ENCODE data around the gene NCS1.

The NCS1 gene

DNA sequence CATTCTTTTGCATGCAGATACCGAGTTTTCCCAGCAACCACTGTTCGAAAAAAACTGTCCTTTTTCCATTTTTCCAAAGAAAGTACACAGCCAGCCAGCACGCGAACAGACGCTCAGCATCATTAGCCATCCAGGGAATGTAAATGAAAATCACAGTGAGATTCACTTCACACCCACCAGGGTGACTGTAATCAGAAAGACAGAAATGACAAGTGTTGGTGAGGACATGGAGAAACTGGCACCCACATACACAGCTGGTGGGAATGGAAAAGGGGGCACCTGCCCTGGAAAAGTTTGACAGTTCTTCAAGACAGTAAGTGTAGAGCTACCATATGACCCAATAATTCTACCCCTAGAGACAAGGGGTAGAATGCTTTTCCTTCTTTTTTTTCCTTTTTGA, 25.0 kb upstream of the NCS1 start:
- DNase-seq (ENCODE audit: extremely low read depth in 1 of 2, low read depth in 1 of 2), result no peak

GRCh38 chr9:130147910-130148309, 24.3 kb upstream of the NCS1 start:
- DNase-seq (ENCODE audit: extremely low read depth in 1 of 2, low read depth in 1 of 2), result no peak

DNA sequence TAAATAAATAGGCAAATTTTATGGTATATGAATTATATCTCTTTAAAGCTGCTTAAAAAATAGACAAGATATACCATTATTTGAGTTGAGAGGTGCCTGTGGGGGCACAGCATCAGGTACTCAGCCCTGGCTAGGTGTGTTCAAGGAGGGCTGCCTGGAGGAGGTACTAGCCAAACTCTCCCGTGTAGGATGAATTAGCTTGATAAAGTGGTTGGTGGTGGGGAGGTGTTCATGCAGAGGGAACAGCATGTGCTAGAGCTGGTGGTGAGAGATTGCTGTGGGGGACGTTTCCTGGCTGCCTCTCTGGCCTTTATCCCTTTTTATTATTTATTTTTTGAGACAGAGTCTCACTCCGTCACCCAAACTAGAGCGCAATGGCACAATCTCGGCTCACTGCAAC, 23.2 kb upstream of the NCS1 start:
- no peak for DNase-seq (ENCODE audit: extremely low read depth in 1 of 2, low read depth in 1 of 2)

DNA sequence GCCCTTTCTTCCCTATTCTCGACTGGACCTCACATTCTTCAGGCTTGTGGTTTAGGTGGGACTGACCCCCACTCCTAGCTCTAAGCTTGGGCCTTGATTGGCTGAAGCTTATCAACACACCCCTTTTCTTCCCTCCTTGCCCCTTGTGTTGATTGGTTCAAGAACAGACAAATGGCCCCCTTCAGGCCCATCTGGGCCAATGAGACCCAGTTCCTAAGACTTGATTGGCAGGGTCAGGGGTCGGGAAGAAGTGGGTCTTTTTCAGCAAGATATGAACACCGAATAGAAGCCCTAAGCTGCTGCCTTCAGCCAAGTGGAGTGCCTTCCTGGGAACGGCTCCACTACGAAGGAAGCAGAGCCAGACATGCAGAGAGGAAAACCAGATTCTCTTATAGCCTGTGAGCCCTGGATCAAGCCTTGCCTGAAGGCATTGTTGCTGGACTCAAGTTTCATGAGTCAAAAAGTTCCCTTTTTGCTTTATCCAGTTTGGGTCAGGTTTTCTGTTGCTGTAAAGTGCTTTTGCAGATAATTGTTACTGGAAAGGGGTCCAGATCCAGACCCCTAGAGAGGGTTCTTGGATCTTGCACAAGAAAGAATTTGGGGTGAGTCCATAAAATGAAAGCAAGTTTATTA, 22.4 kb upstream of the NCS1 start:
- DNase-seq (ENCODE audit: extremely low read depth in 1 of 2, low read depth in 1 of 2), result no peak

DNA sequence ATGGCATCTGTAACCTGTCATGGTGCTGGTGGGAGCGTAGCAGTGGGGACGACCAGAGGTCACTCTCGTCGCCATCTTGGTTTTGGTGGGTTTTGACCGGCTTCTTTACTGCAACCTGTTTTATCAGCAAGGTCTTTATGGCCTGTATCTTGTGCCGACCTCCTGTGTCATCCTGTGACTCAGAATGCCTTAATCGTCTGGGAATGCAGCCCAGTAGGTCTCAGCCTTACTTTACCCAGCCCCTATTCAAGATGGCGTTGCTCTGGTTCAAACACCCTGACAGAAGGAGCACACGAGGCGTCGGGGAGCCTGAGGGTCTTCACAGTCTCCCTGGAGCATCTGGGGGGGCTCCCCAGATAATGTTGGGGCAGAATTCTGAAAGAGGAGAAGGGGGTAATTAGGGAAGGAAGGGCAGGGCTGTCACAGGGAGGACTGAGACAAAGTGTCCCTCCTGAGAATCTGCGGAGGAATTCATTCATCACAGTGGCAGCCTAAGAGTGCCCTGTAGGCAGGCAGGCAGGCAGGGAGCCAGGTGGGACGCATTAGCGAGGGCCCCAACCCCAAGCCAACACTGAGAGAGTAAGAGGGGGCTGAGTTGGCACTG, 21.3 kb upstream of the NCS1 start:
- no peak for DNase-seq (ENCODE audit: extremely low read depth in 1 of 2, low read depth in 1 of 2)

DNA sequence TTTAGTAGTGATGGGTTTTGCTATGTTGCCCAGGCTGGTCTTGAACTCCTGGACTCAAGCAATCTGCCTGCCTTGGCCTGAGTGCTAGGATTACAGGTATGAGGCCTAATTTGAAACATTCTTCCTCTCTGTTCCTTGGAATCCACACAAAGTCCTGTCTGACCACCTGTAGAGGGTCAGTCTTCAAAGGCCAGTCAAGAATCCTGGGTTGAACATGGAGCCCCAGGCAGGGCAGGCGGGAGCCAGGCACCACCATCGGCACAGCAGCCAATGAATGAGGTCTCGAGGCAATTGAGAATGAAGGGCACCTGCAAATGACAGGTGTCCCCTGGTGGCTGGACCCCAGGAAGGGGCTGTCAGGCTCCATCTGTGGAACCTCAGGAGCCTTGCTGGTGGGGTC, 17.4 kb upstream of the NCS1 start:
- DNase-seq (ENCODE audit: extremely low read depth in 1 of 2, low read depth in 1 of 2), result no peak

- DNase-seq (ENCODE audit: extremely low read depth in 1 of 2, low read depth in 1 of 2), result no peak
Measured at GRCh38 chr9:130155647-130156046, 16.6 kb upstream of the NCS1 start.

DNA sequence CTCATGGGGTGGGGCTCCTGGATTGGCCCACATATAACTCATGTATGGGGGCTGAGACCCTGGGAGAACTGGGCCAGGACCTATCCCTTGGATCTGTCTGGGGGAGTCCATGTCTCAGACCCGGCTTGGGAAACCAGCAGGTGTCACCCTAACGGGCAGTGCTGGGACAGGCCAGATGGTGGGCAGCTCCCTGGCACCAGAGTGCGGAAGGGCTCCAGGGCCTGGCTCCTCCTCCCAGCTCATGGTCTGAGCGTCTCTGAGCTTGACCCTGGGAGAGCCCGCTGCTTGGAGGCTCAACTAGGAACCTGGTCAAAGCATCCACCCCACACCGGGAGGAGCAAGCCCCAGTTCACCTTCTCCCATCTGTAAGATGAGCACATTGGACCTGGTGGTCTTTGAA, 15.5 kb upstream of the NCS1 start:
- DNase-seq (ENCODE audit: extremely low read depth in 1 of 2, low read depth in 1 of 2), result no peak

GRCh38 chr9:130157079-130157478, 15.1 kb upstream of the NCS1 start:
- no peak for DNase-seq (ENCODE audit: extremely low read depth in 1 of 2, low read depth in 1 of 2)

- DNase-seq (ENCODE audit: extremely low read depth in 1 of 2, low read depth in 1 of 2), result no peak
Measured at GRCh38 chr9:130158001-130158400, 14.2 kb upstream of the NCS1 start.

DNA sequence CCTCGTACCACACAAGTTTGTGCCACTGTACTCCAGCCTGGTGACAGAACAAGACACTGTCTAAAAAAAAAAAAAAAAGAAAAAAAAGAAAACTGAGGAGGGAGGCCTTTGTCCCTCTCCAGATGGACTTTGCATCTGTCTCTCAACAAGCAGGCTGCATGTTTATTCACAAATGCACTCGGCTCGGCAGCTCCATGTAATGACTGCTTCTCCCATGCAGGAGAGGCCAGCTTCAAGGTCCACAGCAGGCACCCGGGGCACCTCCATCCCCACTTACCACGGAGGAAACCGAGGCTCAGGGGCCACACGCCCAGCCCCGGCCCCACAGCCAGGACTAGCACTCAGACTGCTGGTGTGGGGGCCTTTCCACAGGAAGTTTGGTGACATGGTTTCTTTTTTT, 13.1 kb upstream of the NCS1 start:
- no peak for DNase-seq (ENCODE audit: extremely low read depth in 1 of 2, low read depth in 1 of 2)

GRCh38 chr9:130159915-130160670, 12.1 kb upstream of the NCS1 start:
- DNase-seq (ENCODE audit: extremely low read depth in 1 of 2, low read depth in 1 of 2), result no peak

GRCh38 chr9:130160862-130161470, 11.2 kb upstream of the NCS1 start:
- DNase-seq (ENCODE audit: extremely low read depth in 1 of 2, low read depth in 1 of 2), result no peak

GRCh38 chr9:130165579-130165978, 6.6 kb upstream of the NCS1 start:
- DNase-seq (ENCODE audit: extremely low read depth in 1 of 2, low read depth in 1 of 2), result no peak

- DNase-seq (ENCODE audit: extremely low read depth in 1 of 2, low read depth in 1 of 2), result no peak
Measured at GRCh38 chr9:130166399-130166798, 5.8 kb upstream of the NCS1 start.

- DNase-seq (ENCODE audit: extremely low read depth in 1 of 2, low read depth in 1 of 2), result no peak
Measured at GRCh38 chr9:130167927-130168326, 4.3 kb upstream of the NCS1 start.

DNA sequence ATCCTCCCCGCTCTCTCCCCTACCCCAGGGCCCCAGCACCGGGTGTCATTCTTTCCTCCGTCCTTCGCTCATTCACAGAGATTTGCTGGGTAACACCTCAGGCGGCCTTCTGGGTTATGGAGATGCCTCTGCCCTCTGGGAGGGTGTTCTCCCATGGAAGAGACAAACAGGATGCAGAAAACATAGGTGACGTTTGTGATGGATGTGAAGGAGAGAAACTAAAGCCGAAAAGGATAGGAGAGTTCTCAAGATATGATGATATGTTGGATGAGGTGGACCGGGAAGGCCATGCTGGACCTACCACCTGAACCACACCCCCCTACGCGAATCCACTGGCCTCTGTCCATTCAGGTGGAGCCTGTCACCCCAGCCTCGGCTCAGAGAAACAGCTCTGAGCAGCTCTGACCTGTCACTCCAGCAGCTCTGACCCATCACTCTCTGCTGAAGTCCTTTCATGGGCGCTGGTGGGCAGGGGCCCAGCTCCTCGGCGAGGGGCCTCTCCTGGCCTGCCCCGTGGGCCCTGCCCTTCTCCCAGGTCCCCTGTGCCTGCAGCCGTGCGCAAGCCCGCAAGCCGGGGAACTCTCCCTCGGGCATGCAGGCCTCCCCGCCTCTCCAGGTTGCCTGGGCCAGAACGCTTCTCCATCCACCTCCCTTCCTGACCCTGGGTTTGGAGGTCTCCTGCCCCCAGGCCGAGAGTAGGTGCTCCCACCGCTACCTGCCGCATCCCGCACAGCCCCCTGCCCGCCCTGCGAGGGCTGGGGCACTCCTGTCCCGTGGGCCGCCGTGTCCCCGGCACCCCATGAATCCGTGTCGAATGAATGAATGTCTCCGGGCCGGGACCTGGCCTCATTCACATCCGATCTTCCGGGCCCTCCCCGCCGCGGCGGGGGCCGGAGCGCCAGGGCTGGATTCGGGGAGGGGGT, 717 bp upstream of the NCS1 start:
- no peak for DNase-seq (ENCODE audit: extremely low read depth in 1 of 2, low read depth in 1 of 2)

GRCh38 chr9:130172858-130173665, 858 bp downstream of the NCS1 start:
- peak in 1 of 2 donors; percentile 11 for DNase-seq (ENCODE audit: extremely low read depth in 1 of 2, low read depth in 1 of 2)

- DNase-seq (ENCODE audit: extremely low read depth in 1 of 2, low read depth in 1 of 2), result no peak
Measured at GRCh38 chr9:130173666-130173983, 1.4 kb downstream of the NCS1 start.

DNA sequence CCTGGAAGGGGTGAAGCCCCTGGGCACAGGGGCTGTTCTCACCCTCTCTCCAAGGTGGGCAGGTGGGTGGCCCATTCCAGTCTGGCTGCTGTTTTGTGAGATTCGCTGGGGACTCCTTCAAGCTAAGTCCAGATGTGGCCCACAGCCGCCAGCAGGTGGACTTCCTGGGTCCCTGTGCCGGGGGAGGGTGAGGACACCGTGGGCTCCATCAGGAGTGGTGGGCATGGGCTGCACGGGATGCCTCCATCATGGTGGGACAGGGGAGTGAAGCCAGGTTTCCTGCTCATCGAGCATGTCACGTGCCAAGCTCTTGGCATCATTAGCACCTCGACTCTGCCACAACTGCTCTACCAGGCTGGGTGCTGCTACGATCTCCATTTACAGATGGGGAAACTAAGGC, 1.8 kb downstream of the NCS1 start:
- DNase-seq (ENCODE audit: extremely low read depth in 1 of 2, low read depth in 1 of 2), result no peak

All from stimulated activated CD8-positive, alpha-beta memory T cell treated with anti-CD3 and anti-CD28 coated beads, Interleukin-7, amount 100 ng/mL, for 48 hours (primary cell).